Fibroblast of skin of left biceps (primary cell): ENCODE measurements around the gene ALAS1.

Experiments used
- DNase-seq, 2 experiments: peaks; one replicate each; pipeline ENCODE4 v3.0.0-alpha.2; 2013; ENCODE audit warnings: low read depth in 2 of 2

ALAS1 gene

DNA sequence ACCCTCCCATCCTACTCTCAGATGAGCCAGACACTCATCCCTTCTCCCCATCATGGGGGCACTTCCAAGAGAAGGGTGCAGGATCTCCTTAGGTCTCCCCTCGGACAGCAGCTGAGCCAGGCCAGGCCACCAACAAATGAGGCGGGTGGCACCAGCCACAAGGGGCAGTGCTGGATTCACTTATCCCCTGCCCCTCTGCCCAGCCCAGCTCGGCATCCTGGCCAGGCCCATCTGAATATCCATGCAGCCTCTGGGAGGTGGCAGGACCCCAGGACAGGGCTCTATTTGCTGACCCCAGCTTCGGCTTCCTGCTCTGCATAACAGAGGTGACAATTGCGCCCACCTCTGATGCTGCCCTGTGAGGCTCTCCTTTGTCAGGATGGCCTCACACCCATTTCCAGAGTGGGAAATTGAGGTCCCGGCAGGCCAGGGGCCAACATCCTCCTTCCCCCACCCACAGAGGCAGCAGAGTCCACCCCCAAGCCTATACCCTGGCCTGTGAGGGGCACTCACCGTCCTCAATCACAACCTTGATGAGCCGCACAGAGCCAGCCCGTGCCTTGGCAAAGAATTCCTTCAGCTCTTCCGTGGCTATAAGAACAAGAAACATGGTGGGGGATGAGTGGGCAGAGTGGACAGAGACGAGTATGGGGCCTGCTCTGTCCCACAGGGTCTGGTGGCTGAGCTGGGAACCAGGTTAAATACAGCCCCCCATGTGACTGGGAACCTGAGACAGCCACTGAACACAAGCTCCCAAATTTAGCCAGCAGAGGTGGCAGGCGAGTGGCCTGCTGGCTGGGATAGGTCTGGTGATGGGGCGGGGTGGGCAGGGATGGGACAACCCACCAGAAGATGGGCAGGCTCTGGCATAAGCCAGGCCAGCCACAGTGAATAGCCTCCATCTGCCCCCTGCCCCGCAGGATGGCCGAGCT lies 36.8 kb downstream of the ALAS1 start:
- DNase-seq: no peak

DNA sequence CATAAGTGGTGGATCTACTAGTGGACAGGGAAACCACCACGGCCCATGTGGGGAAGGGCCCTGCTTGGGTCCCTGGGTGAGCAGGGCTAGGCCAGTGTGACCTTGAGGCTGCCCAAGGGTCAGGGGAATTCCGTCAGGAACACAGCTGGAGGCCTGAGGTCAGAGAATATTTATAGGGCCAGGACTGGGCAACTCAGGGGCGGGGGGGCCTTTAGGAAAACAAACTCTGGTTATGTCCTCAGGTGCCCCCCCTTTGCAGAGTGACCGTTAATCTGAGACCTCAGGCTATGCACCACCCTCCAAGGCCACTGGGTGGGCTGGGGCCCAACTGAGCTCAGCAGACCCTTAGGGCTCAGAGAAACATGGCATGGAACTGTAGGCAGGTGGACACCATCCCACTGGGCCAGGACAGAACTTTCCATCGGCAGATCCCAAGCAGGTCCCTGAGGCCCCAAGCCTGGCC lies 38.5 kb downstream of the ALAS1 start:
- no peak for DNase-seq

DNA sequence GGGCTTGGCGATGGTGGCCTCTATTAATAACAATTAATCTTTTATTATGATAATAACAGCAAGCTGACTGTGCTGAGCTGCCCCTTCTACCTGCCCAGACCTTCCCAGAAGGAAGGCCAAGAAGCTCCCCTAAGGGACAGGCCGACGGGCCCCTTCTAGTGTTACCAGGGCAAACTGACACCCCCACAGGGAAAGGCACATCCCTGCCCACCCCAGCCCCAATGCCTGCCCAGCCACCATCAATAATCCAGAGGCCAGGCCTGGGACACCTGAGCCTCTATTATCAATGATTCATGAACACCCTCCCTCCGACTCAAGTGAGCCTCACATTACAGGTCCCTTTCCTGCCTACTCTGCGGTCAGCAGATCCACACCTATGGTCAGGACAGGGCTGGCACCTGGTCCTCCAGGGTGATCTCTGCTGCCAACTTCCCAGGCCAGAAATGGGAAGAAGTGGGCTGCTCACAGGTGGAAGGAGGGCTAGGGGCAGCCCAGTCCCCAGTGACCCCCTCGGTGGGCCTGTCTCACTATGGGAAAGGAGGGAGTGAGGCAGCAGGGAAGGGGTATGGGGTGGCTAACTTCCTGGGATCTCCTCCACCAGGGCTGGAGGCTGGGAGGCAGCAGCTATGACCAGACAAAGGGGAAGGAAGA lies 39.2 kb downstream of the ALAS1 start:
- DNase-seq: no peak

DNA sequence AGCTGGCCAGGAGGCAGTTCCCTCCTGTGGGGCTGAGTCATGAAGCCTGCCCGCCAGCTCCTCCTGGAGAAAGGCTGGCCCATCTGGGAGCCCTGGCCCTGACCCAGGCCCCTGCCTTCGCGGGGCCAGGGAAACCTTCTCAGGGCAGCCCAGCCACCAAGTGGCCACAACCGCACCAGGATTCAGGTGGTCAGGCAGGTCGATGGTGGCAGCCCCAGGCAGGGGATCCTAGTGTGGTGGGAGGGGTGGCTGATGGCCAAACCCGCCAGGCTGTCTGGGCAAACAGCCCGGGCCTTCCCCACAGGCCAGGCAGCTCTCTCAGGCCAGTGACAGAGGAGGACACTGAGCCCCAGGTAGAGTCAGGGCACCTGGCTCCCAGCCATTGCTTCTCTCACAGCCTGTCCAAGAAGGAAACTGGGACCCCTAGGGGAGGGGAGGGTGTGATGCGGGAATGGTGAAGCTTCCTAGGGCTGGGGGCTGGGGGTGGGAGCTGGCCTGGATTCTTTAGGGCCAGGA lies 39.8 kb downstream of the ALAS1 start:
- DNase-seq: peak in 1 of 2 experiments; percentile 52

DNA sequence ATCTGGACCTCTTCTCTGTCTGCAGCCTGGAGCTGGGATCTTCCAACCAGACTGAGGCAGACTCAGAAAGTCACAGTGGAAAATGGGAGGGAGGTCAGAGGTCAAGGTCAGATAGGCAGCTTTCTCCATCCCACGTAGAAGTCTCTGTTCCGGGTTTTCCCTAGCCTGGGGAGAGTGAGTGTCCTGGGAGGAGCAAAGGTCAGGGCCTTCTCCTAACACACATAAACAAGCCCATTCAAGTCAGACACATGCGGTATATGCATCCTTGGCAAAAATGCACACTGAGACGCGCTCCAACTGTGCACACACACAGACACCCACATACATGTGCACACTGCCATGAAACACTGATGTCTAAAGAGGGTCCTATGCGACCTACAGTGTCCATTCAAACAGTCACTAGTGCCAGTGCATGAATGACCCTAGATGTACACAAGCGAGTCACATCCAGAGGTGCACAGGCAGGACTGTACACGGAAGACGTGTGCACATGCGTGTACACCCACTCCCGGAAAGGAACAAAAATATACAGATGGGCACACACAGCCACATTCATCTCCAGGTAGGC lies 40.3 kb downstream of the ALAS1 start:
- no peak for DNase-seq

DNA sequence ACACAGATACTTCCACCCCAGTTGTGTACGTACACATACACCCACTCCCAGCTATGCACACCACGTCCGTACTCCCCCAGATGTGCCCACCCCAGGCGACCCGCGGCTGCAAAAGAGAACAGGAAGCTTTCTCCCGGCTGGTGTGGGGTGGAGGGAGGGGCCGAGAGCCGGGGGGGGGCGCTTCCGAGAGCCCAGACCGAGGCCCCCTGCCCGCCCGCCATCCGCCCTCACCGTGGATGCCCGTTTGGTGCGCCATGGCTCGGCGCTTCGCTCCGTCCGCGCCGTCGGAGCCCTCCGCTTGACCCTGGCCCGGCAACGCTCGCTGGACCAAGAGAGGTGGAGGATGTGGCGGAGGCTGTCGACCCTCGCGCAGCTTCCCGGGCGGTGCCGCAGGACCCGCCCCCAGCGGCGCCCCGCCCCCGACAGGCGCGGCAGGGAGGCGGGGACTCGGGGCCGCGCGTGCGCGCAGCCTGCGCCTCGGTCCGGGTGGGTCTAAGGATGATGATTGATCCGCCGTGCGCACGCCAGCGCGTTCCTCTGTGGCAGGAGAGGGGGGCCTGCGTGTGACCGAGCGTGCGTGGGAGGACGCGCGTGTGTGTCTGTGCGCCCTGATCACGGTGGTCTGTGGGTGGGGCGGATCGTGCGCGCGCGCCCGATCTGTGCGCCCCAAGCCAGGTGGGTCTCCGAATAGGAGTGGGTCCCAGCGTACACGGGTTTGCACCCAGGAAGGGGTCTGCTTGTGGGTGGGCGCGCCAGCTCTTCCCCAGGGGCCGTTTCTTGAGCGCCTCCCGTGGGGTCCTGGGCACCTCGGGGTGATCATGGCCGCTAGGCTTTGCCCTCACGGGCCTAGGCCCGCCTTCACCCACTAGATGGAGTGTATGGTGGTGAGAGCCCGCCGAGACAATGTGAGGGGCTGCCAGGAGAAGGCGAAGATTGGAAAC lies 41.1 kb downstream of the ALAS1 start, which contains the start of gene TWF2:
Gene TWF2 (minus strand): TSS at position 398 of the 941 bp plus-strand sequence. CDS start 142 bp downstream, at position 256.
- DNase-seq: peak in 1 of 2 experiments; percentile 59

DNA sequence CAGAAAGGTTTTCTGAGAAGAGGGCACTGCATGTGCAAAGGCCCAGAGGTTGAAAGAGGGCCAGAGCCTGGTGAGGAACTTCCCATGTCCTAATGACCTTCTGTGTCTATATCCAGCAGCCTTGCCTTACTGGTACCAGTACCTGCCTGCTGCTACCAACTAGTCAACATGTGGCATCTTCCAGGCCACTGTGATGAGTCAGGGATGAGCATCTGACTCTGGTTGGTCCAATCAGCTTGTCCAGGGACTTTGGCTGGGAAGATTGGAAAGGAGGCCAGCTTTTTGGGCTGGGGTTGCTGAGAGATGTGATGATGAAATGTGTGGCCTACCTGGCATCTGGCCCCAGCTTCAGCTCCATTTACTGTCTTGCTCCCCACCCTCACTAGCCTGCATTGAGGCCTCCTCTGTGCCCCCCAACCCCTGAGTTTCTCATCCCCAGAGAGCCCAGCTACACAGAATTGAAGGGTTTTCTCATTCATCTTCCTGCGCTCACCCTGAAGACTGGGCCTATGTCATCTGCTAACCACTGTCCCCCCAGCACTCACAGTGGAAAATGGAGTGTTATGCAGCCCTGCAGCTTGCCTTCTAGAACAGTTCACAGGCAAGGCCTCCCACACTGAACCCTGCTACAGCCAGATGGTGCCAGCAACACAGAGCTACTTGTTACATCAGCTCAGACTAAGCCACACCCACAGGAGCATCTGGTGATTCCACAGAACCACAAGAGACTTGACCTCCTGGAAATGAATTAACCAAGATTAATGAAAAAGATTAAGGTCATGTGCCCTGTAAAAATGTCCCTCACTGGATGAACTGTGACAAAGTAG lies 42.3 kb downstream of the ALAS1 start:
- DNase-seq: peak; percentile 76

DNA sequence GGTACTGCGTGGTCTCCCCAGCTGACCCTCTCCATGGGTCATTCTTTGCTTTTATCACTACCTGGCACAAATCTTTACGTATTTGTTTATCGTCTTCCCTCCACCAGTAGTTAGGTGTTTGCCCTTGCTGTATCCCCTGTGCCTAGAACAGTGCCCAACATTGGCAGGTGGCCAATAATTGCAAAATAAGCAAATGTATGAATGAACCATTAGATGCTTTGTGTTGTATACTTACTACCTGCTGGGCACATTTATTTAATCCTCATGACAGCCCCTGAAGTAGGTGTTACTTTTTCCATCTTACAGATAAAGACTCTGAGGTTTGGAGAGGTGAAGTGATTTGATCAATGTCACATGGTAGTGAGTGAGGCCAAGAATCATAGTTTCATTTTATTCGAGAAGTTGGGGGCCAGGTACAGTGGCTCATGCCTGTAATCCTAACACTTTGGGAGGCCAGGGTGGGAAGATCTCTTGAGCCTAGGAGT lies 43.0 kb downstream of the ALAS1 start:
- DNase-seq: no peak

DNA sequence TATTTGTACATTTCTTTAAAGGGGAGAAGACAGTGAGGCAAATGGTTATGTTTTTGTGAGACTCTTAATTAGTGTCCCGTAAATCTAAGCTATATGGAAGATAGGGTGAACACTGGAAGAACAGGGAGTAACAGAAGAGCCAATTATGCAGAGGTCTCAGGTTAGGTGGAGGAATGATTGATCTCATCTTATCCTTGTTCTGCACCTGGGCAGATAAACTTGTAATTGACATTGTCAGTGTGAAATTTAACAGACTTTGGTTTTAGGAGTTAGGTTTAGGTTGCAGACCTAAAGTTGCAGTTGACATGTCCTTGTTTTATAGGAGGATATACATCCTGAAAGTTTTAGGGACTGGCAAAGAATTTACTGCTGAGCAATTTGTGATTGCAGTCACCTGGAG lies 44.1 kb downstream of the ALAS1 start:
- DNase-seq: no peak

DNA sequence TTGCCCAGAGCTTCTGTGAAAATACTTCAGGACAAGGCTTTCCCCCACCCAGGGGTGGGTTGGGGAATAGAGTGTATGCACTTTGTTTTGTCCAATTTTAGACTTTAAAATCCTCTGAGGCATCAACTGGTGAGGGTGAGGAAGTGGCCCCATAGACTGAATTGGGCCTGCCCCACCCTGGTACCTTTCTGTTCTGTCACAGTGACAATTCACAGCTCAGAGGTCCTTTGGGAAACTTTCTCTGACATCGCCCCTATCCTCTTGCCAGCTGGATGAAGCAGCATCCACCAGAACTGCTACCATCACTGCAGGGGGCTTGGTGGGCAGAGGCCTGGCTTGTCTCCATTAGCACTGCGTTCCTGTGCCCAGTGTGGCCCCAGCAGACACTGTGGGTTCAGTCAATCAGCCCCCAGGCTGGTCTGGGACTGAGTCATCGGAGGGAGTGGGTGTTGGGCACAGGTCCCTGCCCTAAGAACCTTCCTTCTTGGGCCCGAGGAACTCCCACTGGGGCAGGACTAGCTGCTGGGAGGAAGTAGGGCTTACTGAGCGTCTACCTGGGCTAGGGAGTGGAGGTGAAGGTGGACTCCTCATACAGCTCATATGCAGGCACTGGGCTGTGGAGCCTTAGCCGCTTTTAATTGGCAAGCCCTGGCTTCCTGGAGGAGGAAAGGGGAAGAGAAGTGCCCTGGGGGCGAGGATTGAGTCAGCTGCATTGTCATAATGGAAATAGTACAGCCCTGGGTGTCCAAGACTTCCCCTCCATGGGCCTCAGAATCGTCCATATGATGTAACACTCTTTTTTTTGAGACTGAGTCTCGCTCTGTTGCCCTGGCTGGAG lies 46.0 kb downstream of the ALAS1 start:
- DNase-seq: no peak

DNA sequence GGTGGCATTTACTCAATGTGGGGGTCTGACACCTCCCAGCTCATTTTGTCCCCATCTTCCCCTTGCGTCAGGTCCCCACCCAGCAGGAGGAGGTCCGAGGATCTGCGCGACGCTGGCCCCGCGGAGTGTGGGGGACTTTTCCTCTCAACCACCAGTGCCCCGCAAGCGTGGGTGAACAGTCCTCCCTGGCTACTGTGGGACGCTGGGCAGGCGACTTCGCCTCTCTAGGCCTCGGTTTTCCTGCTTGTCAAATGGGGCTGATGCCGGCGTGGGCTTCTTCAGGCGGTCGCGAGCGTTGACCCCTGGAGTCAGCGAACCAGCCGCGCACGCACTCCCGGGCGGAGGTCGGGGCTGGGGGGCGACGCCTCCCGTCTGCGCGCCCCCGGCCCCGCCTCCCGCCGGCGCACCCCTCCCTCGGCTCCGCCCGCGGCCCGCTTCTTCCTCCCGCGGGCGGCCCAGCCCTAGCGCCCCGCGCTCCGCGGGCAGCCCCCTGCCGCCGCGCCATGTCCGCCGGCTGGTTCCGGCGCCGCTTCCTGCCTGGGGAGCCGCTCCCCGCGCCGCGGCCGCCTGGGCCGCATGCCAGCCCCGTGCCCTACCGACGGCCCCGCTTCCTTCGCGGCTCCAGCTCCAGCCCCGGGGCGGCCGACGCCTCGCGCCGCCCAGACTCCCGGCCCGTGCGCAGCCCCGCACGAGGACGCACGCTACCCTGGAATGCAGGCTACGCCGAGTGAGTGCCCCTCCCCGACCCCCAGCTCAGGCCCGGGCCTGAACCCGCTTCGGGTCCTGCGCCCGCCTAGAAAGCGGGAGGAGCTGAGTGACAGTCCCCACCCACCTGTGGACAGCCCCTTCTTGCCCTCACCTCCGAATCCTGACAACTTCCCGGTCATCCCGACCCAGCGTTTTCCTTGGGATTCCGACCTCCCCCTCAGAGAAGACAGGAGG lies 47.6 kb downstream of the ALAS1 start, which contains the start of gene PPM1M:
Gene PPM1M (plus strand): TSS at position 438 of the 942 bp plus-strand sequence. CDS start 66 bp downstream, at position 504.
- no peak for DNase-seq

DNA sequence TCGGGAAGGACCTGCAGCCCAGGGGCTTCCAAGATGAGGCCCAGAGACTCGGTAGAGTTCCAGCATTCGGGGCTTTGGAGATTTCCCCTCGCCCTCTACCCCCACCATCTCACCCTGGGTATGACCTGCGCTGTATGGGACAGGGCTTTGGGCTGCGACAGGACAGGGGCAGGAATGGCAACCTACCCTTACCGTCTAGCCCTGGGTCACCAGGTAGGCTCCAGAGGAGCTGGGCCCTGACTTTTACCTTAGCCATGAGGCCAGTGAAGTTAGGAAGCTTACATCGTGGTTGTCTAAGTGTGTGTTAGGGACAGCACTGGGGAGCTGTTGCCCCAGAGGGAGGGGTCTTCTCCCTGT lies 48.3 kb downstream of the ALAS1 start:
- DNase-seq: no peak

DNA sequence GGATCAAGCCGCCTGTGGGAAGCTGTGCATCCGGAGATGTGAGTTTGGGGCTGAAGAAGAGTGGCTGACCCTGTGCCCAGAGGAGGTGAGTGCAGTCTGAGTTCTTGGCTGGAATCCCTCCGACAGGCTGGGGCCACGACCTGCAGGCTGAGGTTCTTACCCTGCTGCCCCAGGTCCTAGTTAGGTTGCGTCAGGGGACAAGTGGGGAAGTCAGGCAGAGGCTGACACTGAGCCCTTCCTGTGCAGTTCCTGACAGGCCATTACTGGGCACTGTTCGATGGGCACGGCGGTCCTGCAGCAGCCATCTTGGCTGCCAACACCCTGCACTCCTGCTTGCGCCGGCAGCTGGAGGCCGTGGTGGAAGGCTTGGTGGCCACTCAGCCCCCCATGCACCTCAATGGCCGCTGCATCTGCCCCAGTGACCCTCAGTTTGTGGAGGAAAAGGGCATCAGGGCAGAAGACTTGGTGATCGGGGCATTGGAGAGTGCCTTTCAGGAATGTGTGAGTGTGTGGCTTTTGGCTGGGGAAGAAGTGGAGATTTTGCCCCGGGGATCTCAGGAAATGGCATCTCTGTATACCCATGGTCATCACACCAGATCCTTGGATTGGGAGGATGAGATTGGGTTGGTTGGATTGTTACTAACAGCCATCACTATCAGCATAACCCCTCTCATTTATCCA lies 48.9 kb downstream of the ALAS1 start:
- no peak for DNase-seq

DNA sequence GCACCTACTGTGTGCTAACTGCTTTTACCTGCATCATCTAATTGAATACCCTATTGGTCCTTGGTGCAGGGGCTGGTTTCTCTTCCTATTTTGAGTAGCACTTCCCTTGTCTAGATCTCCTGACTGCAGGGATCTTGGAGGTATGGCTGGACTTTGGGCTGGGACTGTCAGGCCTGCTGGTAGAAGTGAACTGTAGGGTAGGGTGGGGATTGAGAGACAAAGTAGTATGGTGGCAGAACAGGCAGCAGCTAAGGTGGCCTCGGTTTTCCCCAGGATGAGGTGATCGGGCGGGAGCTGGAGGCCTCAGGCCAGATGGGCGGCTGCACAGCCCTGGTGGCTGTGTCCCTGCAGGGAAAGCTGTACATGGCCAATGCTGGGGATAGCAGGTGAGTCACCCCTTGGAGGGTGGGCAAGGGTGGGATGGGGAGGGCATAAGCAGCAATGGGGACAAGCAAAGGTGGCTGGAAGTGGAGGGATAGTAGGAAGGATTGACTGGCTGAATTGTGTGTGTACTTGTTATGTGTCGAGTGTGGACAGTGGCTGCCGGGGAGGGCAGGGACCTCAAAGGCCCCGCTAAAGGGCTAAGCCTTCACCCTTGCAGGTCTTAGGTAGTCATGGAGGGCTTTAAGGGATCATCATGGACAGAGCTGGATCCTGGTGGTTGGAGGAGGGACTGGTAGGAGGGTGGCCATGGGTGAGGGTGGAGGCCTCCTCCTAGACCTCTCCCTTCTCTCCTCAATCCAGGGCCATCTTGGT lies 49.6 kb downstream of the ALAS1 start:
- DNase-seq: no peak

DNA sequence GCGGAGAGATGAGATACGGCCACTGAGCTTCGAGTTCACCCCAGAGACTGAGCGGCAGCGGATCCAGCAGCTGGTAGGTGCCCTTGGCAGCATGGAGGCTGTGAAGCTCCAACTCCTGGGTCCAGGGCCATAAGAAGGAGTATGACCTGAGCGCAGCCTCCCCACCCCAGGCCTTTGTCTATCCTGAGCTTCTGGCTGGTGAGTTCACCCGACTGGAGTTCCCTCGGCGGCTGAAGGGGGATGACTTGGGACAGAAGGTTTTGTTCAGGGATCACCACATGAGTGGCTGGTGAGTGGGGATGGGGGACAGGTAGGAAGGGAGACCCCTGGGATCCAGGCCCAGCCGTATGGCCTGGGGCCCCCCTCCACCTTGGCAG lies 50.2 kb downstream of the ALAS1 start:
- no peak for DNase-seq

DNA sequence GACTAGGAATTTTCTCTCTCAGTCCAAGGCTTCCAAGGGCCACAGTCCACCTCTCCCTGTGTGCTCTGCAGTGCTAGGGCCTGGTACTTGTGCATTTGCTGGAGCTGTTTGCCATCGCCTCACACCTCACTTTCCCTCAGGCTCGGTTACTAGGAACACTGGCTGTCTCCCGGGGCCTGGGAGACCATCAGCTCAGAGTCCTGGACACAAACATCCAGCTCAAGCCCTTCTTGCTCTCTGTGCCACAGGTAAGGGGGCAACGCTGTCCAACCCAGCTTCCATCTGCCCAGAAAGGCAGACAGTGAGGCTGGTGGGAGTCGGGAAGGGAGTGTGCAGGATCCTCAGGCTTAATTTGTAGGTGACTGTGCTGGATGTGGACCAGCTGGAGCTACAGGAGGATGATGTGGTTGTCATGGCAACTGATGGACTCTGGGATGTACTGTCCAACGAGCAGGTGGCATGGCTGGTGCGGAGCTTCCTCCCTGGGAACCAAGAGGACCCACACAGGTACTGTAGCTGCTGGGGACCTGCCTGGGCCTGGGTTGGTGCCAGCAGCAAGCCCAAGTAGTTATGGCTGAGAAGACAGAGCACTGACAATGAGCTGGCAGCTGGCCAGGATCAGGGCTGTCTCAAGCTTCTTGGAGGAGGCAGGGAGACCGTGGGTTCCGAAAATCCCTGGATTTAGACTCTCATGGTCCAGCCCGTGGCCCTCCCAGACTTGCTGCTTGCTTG lies 51.0 kb downstream of the ALAS1 start:
- DNase-seq: no peak
